Astrocyte of the hippocampus (primary cell): ENCODE results near the gene ADIPOQ.
"Not testable (repeated sequence)": the region's sequence is repeated elsewhere in the genome, so short reads cannot be mapped to it uniquely, and the experiment has no call there.

Source experiments
- DNase-seq: peaks from one replicate; pipeline ENCODE4 v3.0.0; 2011; ENCODE audit warnings: low read depth, low spot score

Gene ADIPOQ

DNA sequence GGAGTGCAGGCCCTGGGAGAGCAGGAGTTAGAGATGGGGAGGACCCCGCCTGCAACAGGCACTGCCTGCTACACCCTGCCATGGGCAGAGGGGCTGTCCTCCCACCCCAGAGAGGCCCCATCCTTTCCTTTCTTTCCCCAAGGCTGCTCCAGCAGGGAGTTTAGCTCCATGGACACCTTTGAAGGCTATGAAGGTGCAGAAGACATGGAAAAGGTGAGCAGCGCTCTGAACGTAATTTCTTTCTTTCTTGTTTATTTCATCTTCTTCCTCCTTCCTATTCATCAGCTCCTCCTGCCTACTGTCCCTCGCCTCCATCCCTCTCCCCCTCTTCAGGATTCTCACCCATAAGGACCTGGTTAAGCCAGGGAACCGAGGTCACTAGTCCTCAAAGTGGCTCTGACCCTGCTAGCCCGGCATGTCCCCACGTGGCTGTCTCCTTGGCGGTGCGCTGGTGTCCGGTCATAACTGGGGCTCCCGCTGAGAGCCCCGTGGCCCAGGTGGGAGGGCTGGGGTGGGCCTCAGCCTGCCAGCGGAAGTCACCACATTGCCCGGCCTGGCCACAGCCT lies 16.0 kb upstream of the ADIPOQ start:
- no peak for DNase-seq

DNA sequence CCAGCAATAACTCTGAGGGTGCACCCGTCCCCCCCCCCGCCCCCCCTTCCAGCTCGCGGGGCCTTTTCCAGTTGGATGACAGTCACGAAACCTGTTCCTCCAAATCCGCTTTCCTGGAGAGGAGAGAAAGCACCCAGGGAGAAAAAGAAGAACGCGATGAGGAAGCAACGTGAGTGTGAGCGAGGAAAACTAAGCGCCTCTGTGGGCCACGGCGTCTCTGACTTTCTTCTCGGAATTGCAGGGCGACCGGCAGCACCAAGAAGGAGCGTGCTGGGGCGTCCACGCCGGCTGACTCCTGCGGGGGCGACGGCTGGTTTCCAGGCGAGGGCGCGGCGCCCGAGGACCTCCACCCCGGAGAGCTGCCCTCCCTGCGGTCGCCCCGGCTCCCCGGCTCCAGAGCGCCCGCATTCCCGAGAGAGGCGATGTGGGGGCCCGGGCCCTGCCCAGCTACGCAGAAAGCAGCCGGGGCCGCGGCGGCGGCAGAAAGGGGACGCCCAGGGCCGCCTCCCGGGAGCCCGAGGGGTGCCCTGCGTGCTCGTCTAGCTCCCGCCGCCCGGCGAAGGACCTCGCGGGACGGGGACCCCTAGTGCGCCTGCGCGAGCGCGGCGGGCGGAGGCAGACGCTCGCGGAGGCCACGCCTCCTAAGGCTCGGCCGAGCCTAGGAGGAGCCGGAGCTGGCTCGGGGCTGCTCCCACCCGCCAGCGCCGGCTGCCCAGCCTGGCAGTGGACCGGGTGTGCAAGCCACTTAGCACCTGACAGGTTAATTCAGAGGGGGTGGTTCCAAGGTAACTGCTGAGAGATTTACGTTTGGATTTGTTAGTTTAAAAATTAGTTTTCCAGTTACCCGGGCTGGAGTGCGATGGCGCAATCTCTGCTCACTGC lies 15.3 kb upstream of the ADIPOQ start:
- peak; percentile 94 for DNase-seq

DNA sequence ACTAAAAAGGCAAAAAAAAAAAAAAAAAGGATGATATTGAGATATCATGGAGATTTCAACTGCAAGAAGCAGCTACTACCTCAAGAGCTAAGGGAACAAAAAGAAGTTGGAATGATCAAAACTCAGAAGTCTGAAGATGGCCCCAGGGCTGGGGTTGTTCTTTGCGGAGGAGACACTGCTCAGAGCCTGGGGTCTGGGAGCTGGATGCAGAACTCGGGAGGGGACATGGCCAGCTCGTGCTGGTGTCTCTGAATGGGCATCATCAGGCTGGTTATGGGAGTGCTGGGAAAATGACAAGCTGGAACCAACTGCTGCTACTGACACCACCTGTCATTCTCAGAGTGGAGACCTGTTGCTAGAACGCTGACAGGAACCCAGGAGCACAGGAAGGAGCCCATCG lies 14.2 kb upstream of the ADIPOQ start:
- no peak for DNase-seq

DNA sequence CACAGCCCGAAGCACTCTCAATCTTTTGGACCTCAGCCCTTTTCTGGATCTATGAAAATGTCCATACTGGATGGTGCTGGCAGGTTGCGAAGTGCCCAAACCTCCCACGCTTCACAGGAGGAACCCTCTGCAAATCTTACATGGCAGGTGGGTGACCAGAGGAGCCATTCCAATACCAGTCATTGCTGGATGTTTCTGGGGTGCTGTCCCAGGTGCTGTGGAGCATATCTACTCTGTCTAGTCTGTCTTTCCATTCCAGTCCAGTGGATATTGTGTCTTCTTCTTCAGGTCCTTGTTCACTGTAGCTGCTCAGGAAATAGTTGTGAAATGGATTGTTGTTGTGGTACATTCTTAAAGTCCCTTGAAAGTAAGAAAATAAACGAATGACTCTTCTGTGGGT lies 10.7 kb upstream of the ADIPOQ start:
- DNase-seq, result no peak

GRCh38 chr3:186832276-186832675 lies 10.2 kb upstream of the ADIPOQ start:
- no peak for DNase-seq

- peak; percentile 94 for DNase-seq
Observed at GRCh38 chr3:186839874-186840641, 2.5 kb upstream of the ADIPOQ start.

GRCh38 chr3:186841620-186842019 lies 890 bp upstream of the ADIPOQ start:
- no peak for DNase-seq

DNA sequence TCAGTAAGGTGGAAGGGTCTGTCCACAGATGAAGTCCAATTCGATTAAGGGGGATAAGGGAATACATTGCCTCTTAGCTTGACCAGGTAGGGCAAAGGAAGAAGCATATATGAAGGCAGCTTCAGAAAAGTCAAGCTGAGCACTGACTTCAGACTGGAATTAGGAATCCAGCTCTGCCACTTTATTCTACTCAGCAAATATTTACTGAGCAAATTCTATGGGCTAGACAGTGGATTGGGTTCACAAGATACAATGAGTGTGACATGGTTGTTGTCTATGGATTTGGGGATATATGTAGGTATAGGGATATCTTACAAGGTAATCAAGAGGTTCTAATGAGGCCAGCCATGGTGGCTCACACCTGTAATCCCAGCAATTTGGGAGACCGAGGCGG lies 526 bp downstream of the ADIPOQ start:
- no peak for DNase-seq

GRCh38 chr3:186844908-186845307 lies 2.4 kb downstream of the ADIPOQ start:
- no peak for DNase-seq

GRCh38 chr3:186845756-186846155 lies 3.2 kb downstream of the ADIPOQ start:
- no peak for DNase-seq

GRCh38 chr3:186847437-186847836 lies 4.9 kb downstream of the ADIPOQ start:
- no peak for DNase-seq

- peak; percentile 36 for DNase-seq
Observed at GRCh38 chr3:186849374-186849975, 7.0 kb downstream of the ADIPOQ start.

- DNase-seq, result not testable (repeated sequence)
Observed at GRCh38 chr3:186851835-186852234, 9.3 kb downstream of the ADIPOQ start.

- no peak for DNase-seq
Observed at GRCh38 chr3:186852994-186853393, 10.5 kb downstream of the ADIPOQ start.

DNA sequence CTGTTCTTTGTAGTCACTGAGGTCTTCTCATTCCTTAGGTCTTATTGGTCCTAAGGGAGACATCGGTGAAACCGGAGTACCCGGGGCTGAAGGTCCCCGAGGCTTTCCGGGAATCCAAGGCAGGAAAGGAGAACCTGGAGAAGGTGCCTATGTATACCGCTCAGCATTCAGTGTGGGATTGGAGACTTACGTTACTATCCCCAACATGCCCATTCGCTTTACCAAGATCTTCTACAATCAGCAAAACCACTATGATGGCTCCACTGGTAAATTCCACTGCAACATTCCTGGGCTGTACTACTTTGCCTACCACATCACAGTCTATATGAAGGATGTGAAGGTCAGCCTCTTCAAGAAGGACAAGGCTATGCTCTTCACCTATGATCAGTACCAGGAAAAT lies 11.6 kb downstream of the ADIPOQ start:
- no peak for DNase-seq

DNA sequence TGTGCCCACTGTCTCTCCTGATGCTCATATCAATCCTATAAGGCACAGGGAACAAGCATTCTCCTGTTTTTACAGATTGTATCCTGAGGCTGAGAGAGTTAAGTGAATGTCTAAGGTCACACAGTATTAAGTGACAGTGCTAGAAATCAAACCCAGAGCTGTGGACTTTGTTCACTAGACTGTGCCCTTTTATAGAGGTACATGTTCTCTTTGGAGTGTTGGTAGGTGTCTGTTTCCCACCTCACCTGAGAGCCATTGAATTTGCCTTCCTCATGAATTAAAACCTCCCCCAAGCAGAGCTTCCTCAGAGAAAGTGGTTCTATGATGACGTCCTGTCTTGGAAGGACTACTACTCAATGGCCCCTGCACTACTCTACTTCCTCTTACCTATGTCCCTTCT lies 12.4 kb downstream of the ADIPOQ start:
- no peak for DNase-seq

DNA sequence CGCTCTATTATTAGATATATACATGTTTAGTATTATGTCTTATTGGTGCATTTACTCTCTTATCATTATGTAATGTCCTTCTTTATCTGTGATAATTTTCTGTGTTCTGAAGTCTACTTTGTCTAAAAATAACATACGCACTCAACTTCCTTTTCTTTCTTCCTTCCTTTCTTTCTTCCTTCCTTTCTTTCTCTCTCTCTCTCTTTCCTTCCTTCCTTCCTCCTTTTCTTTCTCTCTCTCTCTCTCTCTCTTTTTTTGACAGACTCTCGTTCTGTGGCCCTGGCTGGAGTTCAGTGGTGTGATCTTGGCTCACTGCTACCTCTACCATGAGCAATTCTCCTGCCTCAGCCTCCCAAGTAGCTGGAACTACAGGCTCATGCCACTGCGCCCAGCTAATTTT lies 15.2 kb downstream of the ADIPOQ start:
- DNase-seq, result no peak

- DNase-seq, result not testable (repeated sequence)
Observed at GRCh38 chr3:186865215-186865853, 22.8 kb downstream of the ADIPOQ start.

- DNase-seq, result not testable (repeated sequence)
Observed at GRCh38 chr3:186866095-186866494, 23.6 kb downstream of the ADIPOQ start.

- peak; percentile 12 for DNase-seq
Observed at GRCh38 chr3:186869253-186870100, 27.0 kb downstream of the ADIPOQ start.
